ENCODE data around the gene PIEZO1.

DNA sequence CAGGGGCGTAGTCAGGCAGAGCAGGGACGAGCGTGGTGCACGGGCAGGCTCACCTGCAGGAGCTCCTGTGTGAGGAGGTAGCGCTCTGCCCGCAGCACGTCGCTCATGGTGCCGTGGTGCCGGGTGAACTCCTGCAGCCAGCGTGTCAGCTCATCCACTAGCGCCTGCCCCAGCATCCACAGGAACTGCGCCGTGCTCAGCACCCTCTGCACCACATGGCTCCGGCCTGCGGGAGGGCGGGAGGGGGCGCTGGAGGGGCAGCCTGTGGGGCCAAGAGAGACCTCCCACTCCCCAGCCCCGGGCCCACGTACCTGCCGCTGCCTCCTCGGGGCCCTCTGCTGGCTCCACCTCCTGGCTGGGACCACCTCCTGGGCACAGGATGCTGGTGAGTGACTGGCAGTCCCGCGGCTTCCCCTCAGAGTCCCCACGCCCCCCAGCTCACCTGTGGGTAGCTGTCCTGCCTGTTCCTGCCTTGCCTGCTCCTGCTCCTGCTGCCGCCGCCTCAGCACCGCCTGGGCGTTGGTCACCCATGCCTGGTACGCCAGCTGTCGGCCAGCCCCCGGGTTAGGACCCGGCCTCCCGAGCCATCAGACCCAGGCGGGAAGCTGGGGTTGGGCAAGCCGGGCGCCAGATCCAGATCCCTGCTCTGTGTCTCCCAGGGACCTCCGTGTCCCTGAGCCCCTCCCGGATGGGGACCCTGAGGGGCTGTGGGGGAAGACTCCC lies 62.1 kb downstream of the PIEZO1 start:
- TF ChIP-seq POLR2A (IDR thresholded peaks at IDR 0.05) (no peak), EP300 (IDR thresholded peaks at IDR 0.05) (no peak), POLR2AphosphoS5 (IDR thresholded peaks at IDR 0.05) (no peak)
- TF ChIP-seq, protein P1, sequence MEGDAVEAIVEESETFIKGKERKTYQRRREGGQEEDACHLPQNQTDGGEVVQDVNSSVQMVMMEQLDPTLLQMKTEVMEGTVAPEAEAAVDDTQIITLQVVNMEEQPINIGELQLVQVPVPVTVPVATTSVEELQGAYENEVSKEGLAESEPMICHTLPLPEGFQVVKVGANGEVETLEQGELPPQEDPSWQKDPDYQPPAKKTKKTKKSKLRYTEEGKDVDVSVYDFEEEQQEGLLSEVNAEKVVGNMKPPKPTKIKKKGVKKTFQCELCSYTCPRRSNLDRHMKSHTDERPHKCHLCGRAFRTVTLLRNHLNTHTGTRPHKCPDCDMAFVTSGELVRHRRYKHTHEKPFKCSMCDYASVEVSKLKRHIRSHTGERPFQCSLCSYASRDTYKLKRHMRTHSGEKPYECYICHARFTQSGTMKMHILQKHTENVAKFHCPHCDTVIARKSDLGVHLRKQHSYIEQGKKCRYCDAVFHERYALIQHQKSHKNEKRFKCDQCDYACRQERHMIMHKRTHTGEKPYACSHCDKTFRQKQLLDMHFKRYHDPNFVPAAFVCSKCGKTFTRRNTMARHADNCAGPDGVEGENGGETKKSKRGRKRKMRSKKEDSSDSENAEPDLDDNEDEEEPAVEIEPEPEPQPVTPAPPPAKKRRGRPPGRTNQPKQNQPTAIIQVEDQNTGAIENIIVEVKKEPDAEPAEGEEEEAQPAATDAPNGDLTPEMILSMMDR (IDR thresholded peaks at IDR 0.05) = no peak
